Measurements from ENCODE around the gene CYRIA.

DNA sequence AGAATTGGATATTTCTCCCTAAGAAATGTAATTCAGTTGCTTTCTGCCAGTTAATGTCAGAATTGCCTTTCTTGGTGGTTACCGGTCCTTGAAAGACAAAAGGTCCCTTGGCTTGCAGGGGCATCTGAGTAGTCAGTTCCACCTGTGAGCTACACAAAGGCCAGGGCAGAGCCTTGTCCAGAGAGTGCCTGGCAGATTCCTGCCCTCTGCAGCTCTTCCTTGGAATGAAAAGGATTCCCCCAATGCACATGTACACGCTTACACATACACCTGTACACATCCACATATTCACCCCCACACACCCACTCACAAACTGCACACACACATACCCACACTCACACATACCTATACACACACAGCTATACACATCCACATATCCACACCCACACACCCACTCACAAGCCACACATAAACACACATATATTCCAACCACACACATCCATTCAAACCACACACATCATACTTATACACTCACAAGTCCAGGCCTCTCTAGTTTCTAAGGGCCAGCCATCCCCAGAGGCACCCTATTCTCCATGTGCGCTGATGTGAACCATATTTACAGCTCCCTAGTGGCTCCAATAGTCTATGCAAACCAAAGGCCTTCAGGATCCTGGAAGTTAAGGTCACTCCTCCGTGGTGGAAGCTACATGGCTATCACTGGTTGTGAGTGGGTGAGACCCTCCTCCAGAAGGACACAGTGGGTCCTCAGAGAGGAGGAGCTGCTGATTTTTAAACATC lies 9.6 kb downstream of the CYRIA start:
- TF ChIP-seq GATA2 (IDR thresholded peaks at IDR 0.05; ENCODE audit: low read depth, low read length) = no peak
- TF ChIP-seq GATA3 (IDR thresholded peaks at IDR 0.05; ENCODE audit: low read depth, low read length) = no peak

All from SH-SY5Y (cell line).